Measurements from ENCODE around the gene CP.
"Not testable (repeated sequence)": the region's sequence is repeated elsewhere in the genome, so short reads cannot be mapped to it uniquely, and the experiment has no call there.

Gene CP
- 0 reads per million in 2 donors for total RNA-seq

DNA sequence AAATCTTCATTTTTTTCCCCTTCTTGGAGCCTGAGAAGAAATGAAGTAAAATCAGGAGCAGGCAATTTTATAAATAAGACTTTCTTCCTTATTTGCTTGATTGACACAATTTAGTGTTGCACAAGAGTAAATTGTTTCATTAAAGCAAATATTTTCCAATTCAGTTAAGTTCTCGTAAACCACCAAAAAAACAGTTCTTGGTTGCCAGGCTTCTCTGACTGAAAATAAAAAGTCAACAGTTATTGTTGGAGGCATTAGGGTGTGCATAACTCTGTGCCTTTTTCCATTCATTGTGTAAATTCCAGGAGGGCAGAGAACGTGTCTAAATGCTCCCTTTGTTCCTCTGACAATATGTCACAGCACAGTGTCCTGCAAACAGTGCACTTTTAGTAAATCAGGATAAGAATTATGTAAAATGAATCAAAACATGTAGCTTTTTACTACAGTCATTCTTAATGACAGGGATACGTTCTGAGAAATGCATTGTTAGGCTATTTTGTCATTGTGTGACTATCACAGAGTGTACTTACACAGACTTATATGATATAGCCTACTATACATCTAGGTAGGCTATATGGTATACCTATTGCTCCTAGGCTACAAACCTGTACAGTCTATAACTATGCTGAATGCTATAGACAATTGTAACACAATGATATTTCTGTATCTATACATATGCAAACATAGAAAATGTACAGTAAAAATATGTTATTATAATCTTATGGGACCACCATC, at the start of gene CP:
Gene CP, minus strand, starts transcription at position 47 of the 735 bp plus-strand sequence. Its CDS starts 37 bp downstream, at position 10.
- no peak for DNase-seq

DNA sequence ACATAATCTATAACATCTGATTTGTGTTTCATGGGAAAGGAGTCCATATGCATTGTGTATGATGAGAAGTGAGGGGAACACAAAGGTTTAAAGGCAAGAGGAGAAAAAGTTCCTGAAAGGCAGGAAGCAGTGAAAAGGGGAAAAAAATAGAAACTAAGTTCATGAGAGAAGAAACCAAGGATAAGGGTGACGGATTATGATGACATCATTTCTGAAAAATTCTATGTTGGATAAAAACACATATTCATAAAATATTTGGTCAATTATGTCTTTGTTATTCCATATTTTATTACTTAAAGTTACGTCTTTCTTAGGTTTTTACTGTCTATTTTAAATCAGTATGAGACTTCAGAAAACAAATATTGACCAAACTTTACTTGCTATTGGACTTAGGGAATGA, 48.6 kb upstream of the CP start:
- DNase-seq = no peak

DNA sequence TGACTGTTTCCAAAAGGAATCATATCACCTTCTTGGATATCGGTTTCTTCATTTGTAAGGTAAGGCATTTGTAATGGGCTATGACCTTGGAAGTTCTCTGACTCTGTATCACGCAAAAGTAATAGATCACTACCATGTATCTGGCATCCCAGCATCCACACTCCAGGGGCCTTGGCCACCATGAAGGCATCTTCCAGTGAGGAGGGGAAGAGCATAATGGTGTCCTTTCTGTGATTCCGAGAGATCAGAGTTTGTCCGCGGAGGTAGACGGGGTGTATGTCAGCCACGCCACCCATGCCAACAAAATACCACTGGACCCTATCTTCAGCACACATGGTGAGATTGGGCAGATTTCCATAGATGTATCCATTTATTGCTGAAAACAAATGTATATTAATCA, 48.1 kb upstream of the CP start:
- DNase-seq = no peak

DNA sequence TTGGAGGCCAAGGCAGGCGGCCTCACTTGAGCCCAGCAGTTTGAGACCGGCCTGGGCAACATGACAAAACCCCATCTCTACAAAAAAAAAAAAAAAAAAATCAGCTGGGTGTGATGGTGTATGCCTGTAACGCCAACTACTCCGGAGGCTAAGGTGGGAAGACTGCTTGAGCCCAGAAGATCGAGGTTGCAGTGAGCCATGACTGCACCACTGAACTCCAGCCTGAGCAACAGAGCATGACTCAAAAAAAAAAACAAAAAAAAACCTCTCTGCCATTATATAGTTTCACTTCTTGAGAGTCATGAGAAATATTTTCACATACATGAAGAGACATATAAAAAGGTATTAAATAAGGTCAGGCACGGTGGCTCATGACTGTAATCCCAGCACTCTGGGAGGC, 45.9 kb upstream of the CP start:
- DNase-seq = no peak

DNA sequence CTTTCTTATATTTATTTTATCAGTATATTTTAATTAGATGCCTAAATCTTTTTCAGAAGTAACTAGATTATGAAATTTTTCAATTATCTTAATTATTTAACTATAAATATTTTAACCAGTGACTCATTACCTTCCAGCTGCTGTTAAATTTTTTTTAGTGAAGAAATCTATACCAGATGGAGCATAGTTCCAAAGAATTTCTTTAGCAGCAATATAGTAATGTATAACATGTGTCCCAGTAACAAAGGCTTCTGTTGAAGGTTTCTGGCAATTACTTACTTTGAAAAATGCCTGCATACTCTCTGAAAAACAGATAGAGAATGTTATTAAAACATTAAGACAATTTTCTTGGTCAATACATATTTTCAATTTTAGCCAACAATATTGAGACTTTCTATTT, 45.1 kb upstream of the CP start:
- DNase-seq = no peak

DNA sequence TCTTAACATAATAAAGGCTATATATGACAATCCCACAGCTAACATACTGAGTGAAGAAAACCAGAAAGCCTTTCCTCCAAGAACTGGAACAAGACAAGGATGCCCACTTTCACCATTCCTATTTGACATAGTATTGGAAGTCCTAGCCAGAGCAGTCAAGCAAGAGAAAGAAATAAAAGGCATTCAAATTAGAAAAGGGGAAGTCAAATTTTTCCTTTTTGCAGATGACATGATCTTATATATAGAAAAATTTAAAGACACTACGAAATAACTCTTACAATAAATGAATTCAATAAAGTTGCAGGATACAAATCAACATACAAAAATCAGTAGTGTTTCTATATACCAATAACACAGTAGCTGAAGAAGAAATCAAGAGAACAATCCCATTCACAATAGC, 42.2 kb upstream of the CP start:
- DNase-seq = no peak

DNA sequence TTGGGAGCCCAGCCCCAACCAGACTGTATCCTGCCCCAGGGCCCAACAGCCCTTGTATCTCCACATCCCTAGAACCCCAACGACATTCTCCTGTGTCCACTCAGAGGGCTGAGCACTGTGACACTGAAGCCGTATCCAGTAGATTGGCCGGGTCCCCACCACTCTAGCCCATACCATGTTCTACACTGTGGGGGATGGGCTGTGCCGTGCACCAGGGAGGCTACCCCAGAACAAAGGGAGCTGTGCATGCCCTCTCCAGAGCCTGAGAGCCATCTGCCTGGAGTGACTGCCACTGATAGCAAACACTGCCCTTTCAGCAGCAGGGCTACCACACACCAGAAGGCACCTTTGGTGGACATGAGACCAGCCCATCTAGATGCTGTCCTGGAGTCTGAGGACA, 37.1 kb upstream of the CP start:
- no peak for DNase-seq

DNA sequence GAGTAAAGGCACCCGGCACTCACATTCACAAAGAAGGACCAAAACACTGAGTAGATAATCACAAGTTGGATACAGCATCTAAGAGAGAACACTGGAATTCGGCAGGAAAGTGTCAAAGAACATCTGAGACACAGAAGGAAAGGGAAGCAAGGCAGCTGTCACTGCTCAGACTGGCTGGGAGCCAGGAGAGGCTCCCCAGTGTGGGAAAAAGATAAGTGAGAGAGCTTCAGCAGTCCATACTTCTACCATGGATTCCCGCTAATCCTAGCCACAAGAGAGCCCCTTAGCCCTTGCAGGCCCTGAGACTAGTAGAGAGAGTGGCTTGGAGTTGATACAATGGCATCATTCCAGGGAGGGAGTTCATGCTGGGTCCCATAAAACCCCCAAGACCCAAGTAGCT, 36.7 kb upstream of the CP start:
- no peak for DNase-seq

DNA sequence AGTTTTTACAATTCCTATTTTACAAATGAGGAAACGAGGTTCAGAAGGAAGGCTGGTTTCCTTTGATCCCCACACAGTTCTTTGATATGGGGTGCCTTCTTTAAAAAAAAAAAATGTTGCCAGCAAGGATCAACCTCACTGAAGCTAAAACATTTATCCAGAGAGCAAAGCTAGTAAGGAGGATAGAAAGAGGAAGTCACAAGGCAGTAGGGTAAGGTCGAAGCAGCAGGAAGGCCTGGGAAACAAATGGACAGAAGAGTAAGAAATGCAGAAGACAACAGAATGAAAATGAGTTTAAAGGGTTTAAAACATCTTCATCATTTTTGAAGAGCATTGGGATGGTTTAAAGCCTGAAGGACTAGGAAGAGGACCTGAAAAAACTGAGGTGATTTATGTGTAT, 30.6 kb upstream of the CP start:
- no peak for DNase-seq

DNA sequence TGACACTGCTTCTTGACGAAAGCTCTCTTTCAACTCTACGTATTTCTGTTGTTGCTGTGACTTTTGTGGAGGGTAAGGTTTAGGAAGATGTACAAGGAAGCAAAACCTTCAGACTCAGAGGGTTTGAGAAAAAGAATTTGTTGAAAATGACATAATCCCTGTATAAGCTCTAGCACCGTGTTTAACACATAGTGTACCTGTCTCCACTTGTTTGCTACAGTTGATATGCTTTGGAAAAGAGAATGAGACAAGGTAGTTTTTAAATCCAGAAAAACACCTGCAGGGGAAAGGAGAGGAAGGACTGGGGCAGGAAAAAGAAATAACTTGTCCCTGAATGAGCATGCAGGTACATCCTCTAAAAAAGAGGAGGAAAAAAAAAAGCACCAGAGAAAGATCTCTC, 29.6 kb upstream of the CP start:
- DNase-seq = no peak

DNA sequence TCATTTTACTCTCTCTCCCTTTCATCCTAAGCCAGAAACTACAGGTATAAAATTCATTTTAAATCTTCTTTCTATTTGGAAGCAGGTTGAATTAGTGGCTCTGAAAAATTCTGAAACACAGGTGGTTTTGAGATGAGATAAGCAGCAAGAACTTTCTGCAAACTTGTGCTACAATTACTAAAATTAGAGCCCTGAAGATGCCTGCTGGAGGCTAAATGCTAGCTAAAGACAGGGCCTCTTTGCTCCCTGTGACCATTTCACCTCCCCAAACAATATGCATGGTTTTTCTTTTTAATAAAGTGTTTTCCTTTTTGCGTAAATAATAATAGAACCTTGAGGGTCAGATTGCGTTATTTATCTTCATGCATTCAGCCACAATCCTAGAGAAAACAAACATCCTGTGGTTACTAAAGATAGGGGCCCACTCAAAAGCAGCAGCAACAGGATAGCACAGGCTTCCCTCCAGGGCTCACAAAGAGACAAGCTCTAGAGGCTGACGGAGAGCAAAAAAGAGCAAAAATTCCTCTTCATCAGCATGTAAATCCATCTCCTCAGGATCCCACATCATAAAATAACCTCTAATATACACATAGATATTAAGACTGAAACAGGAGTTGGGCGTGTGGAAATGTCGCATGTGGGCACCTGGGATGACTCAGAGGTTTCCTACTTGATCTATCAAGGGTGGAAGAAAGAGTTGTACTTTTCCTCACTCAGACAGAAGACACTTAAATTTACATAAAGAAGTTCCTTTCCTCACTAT, 26.5 kb upstream of the CP start:
- peak in 2 of 5 experiments; percentile 5 to 41 for DNase-seq

DNA sequence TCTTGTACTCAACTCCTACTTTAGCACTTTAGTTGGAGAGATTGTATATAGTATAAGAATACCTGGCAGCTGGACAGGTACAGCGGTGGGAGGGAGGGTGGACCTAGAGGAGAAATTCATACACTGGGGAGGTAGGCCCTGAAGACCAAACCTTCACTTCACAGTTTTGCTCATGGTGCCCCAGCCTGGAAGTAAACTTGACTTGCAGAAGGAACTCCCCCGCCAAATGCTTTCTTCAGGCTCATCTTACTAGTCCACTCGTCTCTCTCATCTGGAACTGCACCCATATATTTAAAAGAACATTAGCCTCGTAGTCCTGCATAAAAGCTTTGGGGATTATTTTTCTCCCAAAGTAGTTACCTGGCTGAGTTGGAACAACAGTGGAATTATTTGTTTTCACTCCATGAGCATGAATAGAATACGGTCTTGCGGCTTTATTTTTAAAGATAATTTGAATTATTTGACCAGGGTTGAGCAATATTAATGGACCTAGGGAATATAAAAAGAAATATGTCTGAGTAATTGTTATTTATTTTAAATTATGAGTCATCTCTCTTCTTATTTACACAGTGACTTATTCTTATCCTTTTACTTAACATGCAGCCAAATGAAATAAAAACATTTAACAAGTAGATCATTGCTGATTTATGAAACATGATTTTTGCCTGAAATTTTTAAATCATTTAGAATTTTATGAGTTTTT, 25.5 kb upstream of the CP start:
- DNase-seq = no peak

DNA sequence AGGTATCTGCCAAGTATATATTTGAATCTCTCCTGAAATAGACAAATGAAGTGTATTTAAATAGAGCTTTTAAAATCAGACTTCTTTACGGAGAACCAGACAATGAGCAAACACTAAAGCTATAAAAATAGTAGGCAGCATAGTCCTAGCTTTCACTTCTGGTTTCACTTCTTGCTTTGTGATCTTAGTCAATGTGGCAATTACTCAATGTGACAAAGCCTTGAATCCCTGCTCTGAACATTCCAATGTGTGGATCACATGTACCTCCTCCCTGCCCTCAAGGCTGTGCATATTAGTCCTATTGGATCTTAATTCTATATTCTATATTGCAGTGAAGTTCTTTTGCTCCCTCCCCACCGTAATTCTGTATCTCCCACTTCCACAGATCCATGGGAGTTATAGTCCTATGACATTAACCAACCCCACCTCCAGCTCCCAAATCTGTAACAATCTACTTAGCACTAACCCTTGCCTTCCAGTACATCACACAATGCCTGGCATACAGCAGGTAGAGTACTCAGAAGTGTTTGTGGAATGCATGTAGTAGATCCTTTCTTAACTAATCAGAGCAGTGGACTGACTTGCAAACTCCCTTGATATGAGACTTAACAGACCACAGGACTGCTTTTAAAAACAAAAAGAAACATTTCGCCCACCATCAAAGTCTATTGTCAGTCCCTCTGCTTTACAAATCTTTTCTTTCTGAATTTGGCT, 24.3 kb upstream of the CP start:
- peak in 1 of 5 experiments; percentile 29 for DNase-seq

DNA sequence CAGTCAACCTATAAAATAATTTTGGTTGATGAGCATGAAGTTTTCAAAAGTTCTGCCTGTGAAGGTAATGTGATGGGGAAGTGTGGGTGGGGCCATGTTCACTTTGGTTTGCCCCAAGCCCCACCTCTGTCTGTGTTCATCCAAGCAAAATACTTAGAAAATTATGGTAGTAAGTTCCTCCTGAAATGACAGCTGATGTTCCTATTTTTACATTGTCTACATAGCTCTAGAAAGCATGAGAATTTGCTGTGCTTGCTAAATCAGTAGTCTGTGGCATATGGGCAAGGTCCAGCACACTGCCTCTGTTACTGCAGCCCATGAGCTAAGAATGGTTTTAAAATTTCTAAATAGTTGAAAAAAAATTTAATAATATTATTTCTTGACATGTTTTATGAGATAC, 21.9 kb upstream of the CP start:
- no peak for DNase-seq

DNA sequence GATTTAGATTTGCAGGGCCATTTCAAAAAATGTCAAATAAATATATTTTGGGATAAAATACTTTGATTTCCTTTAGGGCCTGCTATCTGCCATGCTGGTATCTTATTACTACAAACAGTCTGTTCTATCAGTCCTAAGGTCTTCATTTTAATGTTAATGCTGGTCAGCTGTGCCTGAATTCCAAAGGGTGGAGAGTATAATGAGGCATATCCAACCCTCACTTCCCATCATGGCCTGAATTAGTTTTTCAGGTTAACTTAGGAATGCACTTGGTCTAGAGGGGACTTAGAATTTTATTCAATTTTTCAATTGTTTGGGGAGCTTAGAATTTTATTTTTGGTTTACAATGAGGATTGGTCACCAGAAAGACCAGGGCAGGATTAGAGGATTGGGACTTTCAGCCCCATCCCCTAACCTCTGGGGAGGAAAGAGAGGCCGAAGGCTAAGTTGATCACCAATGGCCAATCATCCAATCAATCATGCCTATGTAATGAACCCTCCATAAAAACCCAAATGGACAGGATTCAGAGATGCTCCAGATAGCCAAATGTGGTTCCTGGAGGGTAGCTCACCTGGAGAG, 17.8 kb upstream of the CP start:
- no peak for DNase-seq

DNA sequence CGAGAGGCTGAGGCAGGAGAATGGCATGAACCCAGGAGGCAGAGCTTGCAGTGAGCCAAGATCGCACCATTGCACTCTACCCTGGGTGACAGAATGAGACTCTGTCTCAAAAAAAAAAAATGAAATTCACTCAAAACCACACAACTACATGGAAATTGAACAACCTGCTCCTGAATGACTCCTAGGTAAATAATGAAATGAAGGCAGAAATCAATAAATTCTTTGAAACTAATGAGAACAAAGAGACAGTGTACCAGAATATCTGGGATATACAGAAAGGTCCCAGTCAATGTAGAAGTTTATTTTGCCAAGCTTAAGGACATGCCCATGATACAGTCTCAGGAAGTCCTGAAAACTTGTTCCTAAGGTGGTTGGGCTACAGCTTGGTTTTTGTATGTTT, 16.6 kb upstream of the CP start:
- DNase-seq = not testable (repeated sequence)

DNA sequence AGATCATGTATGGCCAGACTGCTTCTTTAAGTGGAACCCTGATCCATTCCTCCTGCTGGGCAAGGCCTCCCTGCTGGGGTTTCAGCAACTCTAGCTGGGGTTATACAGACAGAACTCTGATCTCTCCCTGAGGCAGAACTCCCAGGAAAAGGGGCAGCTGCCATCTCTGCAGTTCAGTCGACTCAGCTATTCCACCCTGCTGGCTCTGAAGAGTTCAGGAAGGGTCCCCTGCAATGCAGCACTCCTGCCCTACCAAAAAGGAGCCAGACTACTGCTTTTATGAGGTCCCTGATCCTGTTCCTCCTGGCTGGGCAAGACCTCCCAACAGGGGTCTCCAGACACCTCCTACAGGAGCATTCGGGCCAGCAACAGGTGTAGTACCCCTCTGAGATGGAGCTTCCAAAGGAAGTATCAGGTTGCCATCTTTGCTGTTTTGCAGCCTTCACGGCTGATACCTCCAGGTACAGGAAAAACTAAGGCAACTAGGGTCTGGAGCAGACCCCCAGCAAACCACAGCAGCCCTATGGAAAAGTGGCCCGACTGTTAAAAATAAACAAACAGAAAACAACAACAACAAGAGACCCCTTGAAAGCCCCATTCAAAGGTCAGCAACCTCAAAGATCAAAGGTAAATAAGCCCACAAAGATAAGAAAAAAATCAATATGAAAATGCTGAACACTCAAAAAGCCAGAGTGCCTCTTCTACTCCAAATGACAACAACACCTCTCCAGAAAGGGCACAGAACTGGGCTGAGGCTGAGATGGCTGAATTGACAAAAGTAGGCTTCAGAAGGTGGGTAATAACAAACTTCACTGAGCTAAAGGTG, 14.2 kb upstream of the CP start:
- DNase-seq = no peak

DNA sequence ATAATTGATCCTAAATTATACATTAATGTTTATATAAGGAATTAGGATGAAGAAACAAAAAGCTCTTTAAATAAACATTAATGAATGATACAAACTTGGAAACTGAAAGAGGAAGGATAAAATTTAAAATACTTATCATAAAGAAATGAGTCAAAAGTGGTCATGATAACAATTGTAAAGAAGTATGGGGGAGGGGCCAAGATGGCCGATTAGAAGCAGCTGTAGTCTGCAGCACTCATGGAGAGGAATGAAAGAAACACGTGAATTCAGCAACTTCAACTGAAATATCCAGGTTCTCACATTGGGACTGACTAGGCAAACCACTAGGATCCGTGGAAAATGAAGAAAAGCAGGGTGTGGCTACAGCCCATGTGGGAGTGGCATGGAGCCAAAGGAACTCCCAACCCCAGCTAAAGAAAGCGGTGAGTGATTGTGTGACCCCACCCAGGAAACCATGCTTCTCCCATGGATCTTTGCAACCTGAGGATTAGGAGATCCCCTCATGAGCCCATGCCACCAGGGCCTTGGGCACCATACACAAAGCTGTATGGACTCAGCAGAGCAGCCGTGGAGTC, 13.1 kb upstream of the CP start:
- DNase-seq = no peak

DNA sequence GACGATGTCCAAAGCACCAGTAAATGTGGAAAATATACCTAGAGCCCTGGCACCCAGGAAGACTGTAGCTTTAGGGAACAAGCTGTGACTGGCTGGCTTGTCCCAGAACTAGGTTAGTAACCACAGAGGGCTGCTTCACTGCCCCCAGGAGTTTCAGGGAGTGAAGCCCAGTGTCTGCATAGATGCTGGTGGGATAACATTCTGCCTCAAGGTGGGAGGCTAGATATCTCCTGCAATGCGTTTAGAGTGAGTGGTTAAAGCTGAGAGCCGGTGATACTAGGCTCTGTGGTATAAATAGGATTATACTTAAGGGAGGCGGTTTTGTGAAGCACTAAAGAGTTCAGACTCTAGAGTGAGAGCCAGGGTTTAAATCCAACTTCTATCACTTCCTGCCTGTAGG, 11.7 kb upstream of the CP start:
- DNase-seq = no peak

DNA sequence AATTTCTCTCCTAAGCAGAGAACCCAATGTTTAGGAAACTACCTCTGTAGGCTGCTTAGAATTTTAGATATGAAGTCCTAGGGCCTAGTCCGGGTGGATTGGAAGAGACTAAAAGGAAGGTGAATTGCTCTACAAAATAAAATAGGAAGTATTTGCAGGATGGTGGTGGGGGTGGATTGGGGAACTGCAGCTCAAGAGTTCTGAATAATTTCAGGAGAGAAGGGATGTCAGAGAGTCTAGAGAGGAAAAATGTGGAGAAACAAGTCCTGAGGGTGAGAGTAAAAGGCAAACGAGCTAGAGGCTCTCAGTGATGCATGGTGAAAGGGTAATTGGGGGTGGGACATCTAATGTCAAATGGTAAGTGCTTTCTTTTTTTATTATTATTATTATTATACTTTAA, 10.2 kb upstream of the CP start:
- no peak for DNase-seq

DNA sequence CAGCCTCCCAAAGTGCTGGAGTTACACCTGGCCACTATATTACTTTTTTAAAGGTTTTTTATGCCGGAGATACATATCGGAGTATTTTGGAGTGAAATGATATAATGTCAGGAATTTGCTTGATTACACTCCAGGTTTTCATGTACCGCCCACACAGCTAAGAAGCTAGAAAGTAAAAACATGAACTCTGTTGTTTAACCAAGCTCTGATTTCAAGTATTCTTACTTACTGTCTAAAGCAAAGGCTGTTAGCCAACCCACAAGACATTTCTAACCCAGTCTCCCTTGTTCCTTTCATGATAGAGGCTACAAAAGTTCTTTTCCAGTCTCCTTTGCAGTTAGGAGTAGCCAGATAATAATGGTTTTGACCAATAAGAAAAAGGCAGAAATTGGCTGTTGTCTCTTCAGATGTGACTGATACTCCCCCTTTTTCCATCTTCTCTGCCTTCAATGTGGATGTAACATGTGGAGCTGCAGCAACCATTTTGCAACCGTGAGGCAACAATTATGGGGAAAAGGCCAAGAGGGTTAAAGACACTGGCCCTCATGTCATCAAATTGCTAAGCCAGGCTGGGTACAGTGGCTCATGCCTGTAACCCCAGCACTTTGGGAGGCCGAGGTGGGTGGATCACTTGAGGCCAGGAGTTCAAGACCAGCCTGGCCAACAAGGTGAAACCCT, 6.1 kb upstream of the CP start:
- DNase-seq = no peak
